ENCODE measurements around the gene OR5A1. TPM values are rescaled to one million over a fixed set of nuclear protein-coding genes. Genes with fewer than 3 reads are reported as not detected.

Gene OR5A1
- total RNA-seq: not detected in 2 replicates

DNA sequence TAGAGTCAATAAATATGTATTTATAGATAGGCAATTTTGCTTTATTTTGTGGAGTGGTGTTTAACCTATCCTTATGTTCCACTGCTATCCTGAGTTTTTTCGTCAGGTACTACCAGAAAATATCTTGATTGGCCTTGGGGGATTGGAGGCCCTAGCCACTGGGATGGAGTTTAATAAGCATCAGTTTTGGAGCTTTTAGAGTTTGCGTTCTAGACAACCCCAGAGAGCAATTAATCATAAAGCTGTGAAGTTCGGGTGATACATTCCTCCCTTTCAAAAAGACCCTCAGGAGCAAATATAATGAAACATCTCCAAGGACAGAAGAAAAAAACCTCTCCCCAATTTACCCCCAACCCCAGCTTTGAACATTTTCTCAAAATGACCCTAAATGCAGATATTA, at the start of gene OR5A1:
Gene OR5A1, plus strand, starts transcription at position 301 of the 400 bp plus-strand sequence. CDS start 6,700 bp downstream, outside the sequence.

DNA sequence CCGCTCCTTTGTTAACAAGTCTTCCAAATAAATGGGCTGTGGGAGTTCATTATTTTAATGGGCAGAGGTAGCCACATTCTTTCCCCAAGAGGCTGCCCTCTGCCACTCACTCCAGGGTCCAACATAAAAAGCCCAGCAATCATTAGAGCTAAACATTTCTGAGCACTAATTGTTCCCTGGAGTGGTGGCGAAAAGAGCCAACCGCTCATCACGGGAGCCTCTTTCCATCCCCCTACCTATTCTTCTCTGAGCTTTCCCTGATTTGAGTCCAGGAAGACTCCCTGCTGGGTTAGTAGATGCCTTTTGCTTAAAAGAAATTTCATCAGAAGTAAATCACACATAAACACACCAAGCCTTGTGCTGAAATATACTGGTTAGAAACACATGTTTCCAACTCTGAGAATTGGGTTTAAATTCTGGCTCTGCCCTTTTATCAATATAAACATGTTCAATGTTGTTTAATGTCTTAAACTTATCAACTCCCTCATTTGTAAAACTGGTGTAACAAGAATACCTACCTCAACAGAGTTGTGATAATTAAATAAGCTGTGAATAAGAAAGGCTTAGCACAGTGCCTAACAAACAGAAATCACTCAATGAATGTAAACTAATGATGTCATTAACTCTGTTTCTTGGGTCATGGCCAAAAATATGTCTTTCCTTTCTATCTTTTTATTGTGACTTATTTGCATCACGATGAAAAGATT, 9.8 kb upstream of the OR5A1 start, which contains the start of gene OR5A2:
Gene OR5A2, minus strand, starts transcription at position 53 of the 707 bp plus-strand sequence. CDS start 3,460 bp downstream, outside the sequence.

DNA sequence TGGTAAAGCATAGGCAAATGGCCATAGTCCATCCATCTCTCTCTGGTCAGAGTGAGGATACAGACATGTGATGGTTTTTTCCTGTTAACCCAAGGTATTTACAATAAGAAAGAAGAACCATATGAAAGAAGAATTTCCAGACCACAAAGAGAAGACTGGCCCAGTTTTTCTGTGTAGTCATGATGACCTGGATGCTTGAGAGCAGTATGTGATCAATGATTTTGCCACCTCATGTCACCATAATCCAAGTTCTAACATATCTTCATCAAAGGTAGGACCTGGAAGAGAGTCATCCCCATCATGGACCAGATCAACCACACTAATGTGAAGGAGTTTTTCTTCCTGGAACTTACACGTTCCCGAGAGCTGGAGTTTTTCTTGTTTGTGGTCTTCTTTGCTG, 20.4 kb downstream of the OR5A1 start, which contains the start of gene OR4D6:
Gene OR4D6, plus strand, starts transcription at position 301 of the 400 bp plus-strand sequence. Its CDS starts 0 bp downstream, at position 301.

DNA sequence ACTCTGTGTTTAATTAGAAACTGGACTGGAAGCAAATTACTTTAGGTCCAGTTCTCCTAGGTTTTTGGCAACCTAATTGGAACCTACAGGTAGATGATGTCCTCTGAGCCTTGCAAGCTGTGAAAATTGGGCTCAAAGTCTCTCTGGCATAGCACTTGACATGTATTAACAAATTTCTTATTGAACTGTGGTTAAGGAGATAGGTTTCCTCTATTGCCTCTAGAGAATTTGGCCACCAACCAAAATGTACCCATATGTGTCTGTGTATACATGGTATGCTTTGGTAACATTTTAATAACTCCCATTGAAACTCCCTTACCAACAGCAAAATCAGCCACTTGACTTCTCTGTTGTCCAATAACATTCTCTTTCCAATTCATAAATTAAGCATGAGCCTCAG, 36.7 kb downstream of the OR5A1 start, which contains the start of gene OR4D10:
Gene OR4D10, plus strand, starts transcription at position 301 of the 400 bp plus-strand sequence. CDS start 4,115 bp downstream, outside the sequence.

Other genes with a start within 250 kb of the OR5A1 start
- not detected in 2 replicates for gene MPEG1, start 223.5 kb upstream of the OR5A1 start, total RNA-seq
- not detected in 2 replicates for gene OR5AN1, start 77.6 kb upstream of the OR5A1 start, total RNA-seq
- gene OR5A2, start 10.1 kb upstream of the OR5A1 start, total RNA-seq: not detected in 2 replicates
- not detected in 2 replicates for gene OR4D6, start 20.5 kb downstream of the OR5A1 start, total RNA-seq
- not detected in 2 replicates for gene OR4D10, start 36.8 kb downstream of the OR5A1 start, total RNA-seq
- gene OR4D11, start 67.1 kb downstream of the OR5A1 start, total RNA-seq: 0.16 TPM in 1 of 2 replicates, not detected in the other
- not detected in 2 replicates for gene OR4D9, start 75.1 kb downstream of the OR5A1 start, total RNA-seq
- 28.4 and 30.3 TPM in 2 replicates for gene OSBP, start 179.3 kb downstream of the OR5A1 start, total RNA-seq
- 15.6 and 15.8 TPM in 2 replicates for gene PATL1, start 232.6 kb downstream of the OR5A1 start, total RNA-seq

All from hair follicle dermal papilla cell (primary cell).